ENCODE data around the gene DDX25.

DDX25 gene

GRCh38 chr11:125978181-125978716, 73.9 kb downstream of the DDX25 start:
- DNase-seq (ENCODE audit: low spot score), result no peak

Data from kidney capillary endothelial cell (primary cell).